ENCODE results near the gene PDE9A. TPM values are rescaled to one million over a fixed set of nuclear protein-coding genes. Genes with fewer than 3 reads are reported as not detected.

PDE9A gene
- total RNA-seq, 1 donor from 2014 or later = 3.9 TPM

DNA sequence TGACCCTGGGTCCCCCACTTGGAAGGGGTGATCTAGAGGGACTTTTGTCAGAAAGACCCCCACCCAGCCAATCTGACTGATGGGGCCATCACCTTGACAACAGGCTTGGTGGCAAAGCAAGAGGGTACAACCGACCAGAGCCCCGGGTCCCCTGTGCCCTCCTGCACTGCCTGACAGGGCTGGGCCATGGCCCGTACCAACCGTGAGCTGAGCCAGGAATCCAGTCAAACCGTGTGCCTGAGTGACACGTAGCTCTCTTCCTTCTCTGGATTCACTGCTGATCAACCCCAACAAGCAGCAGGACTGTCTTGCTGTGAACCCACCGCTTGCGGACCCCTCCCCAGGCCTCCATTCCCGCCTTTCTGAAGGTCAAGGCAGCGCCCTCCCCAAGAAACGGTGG, 27.0 kb downstream of the PDE9A start:
- no peak for TF ChIP-seq CTCF (IDR thresholded peaks at IDR 0.05; ENCODE audit: insufficient read depth, low read length, poor library complexity, severe bottlenecking)
- no peak for DNase-seq (ENCODE audit: low read depth)
- Histone ChIP-seq H3K36me3 (ENCODE audit: control insufficient read depth, insufficient read depth, low read length) (no peaks in the 10 kb centered on the region), H3K27me3 (ENCODE audit: control insufficient read depth, insufficient read depth, low read length) (peaks cover 69% of the 10 kb centered on the region), H3K4me3 (ENCODE audit: low read depth, low read length) (no peak overlapping the region)

DNA sequence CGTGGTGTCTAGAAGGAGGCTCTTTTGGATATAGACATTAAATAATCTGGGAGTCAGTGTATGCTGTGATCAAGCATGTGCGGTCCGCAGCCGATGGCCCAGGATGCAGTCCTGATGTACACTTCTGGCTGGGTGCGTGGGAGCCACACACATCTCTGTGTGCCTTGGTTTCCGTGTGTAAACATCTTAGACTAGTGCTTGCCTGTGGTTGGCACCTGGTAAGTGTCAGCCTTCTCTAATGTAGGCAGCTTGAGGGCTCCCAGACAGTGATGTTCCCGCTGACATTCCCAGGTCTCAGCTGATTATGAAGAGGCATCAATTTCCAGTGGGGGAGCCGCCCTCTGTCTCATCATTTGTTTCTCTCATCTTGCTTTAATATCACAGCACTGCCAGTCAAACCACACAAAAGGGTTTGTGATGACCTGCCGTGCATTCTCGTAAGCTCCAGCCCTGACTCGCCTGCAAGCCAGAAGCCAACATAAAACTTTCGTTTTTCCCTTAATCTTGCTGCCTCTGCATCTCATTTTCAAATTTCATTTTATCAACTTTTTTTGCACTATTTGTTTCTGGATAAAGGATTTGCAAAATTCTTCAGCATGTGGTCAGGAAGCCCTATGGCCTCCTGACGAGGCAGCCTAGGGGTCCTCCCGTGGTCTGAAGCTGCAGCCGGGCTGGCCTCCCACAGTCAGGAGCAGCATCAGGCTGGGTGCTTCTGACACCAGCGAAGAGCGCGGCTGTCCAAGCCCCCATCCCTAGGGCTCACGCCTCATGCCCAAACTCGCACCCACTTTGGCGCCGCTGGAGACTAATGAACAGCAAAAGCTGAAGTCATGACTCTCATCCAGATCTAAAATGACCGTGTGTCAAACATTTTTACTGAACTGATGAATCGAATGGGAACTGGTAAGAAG, 28.1 kb downstream of the PDE9A start:
- Histone ChIP-seq H3K27me3 (ENCODE audit: control insufficient read depth, insufficient read depth, low read length) (peaks cover 58% of the 10 kb centered on the region), H3K4me3 (ENCODE audit: low read depth, low read length) (no peak overlapping the region), H3K36me3 (ENCODE audit: control insufficient read depth, insufficient read depth, low read length) (no peaks in the 10 kb centered on the region)
- TF ChIP-seq CTCF (IDR thresholded peaks at IDR 0.05; ENCODE audit: insufficient read depth, low read length, poor library complexity, severe bottlenecking) = no peak
- DNase-seq (ENCODE audit: low read depth) = no peak

DNA sequence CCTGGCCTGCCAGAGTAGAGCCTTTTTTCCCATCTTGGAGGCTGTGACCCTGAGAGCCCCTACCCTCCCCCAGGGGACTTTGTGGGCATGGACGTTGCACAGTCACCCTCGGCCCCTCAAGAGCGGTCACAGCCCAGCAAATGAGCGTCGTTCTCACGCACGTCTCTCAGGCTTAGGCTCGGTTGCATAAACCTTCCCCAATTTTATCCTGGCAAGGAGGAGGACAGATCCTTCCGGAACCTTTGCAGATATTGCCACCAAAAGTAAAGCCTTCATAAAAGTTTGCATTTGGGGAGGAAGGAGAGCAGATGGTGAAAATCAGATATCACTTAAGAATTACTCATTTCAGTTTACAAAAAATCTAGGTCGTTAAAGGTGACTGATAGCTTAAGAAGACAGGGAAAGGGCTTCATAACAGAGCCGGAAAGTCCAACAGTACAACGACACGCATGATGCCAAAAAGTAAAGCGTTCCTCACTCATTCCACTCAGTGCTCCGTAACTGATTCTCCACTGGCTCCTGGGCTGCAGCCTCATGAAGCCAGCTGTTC, 29.3 kb downstream of the PDE9A start:
- Histone ChIP-seq H3K4me3 (ENCODE audit: low read depth, low read length) (no peak overlapping the region), H3K36me3 (ENCODE audit: control insufficient read depth, insufficient read depth, low read length) (no peaks in the 10 kb centered on the region), H3K27me3 (ENCODE audit: control insufficient read depth, insufficient read depth, low read length) (peaks cover 51% of the 10 kb centered on the region)
- DNase-seq (ENCODE audit: low read depth) = no peak
- TF ChIP-seq CTCF (IDR thresholded peaks at IDR 0.05; ENCODE audit: insufficient read depth, low read length, poor library complexity, severe bottlenecking) = no peak

- Histone ChIP-seq H3K27me3 (ENCODE audit: control insufficient read depth, insufficient read depth, low read length) (peaks cover 49% of the 10 kb centered on the region), H3K4me3 (ENCODE audit: low read depth, low read length) (no peak overlapping the region), H3K36me3 (ENCODE audit: control insufficient read depth, insufficient read depth, low read length) (no peaks in the 10 kb centered on the region)
- no peak for TF ChIP-seq CTCF (IDR thresholded peaks at IDR 0.05; ENCODE audit: insufficient read depth, low read length, poor library complexity, severe bottlenecking)
- DNase-seq (ENCODE audit: low read depth) = no peak
Measured at GRCh38 chr21:42683371-42684108, 30.1 kb downstream of the PDE9A start.

- peaks cover 43% of the 10 kb centered on the region for H3K27me3 ChIP-seq (ENCODE audit: control insufficient read depth, insufficient read depth, low read length)
- no peak for TF ChIP-seq CTCF (IDR thresholded peaks at IDR 0.05; ENCODE audit: insufficient read depth, low read length, poor library complexity, severe bottlenecking)
- no peaks in the 10 kb centered on the region for H3K36me3 ChIP-seq (ENCODE audit: control insufficient read depth, insufficient read depth, low read length)
Measured at GRCh38 chr21:42684109-42684916, 30.9 kb downstream of the PDE9A start.

More at GRCh38 chr21:42684109-42684916, 30.9 kb downstream of the PDE9A start:
- H3K4me3 ChIP-seq (ENCODE audit: low read depth, low read length) = no peak overlapping the region
- DNase-seq (ENCODE audit: low read depth) = no peak

Measured in kidney epithelial cell (primary cell).